ENCODE results near the gene IGF2BP2.
"Not testable (repeated sequence)": the region's sequence is repeated elsewhere in the genome, so short reads cannot be mapped to it uniquely, and the experiment has no call there.

Gene IGF2BP2

DNA sequence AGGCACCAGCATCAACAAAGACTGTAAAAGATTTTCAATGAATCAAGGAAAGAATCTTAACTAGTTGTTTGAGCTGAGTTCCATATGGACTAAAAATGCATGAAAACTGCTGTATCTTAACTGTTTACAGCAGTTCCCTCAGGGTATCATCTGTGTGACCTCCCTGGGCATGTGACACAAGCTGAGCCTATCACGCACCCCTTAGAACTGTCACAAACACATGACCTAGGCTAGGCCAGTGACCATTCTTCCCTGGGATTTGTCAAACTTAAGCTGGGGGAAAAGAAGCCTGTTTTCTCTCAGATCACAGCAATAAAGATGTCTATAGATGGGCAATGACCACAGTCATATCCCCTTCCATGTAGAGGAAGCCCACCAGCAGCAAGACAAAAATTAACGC is 35.7 kb downstream of the IGF2BP2 start:
- no peak for DNase-seq (ENCODE audit: low spot score)
- H3K27ac ChIP-seq: no peak overlapping the region
- TF ChIP-seq CTCF (IDR thresholded peaks at IDR 0.05): no peak

DNA sequence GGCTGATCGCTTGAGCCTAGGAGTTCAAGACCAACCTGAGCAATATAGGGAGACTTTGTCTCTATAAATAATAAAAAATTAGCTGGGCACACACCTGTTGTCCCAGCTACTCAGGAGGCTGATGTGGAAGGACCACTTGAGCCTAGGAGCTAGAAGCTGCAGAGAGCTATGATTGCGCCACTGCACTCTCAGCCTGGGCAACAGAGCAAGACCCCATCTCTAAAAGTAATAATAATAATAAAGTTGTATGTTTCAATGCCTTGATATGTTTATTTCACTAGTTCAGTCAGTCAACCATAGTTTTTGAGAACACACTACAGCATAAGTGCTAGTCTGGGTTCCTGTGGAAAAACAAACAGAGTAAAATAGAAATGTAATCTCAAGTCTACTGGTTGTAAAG is 36.5 kb downstream of the IGF2BP2 start:
- Histone ChIP-seq H3K4me3 (no peak overlapping the region), H3K27ac (no peak overlapping the region)
- no peak for DNase-seq (ENCODE audit: low spot score)
- TF ChIP-seq CTCF (IDR thresholded peaks at IDR 0.05): no peak

More for the DNA sequence above, 35.7 kb downstream of the IGF2BP2 start:
- no peak overlapping the region for H3K4me3 ChIP-seq

- no peak for TF ChIP-seq CTCF (IDR thresholded peaks at IDR 0.05)
- Histone ChIP-seq H3K27ac (no peak overlapping the region), H3K4me3 (no peak overlapping the region)
- DNase-seq (ENCODE audit: low spot score): no peak
Observed at GRCh38 chr3:185786956-185787877, 37.6 kb downstream of the IGF2BP2 start.

- H3K27ac ChIP-seq; DNase-seq (ENCODE audit: low spot score); H3K4me3 ChIP-seq: not testable (repeated sequence)
Observed at GRCh38 chr3:185786258-185786657, 38.6 kb downstream of the IGF2BP2 start.

DNA sequence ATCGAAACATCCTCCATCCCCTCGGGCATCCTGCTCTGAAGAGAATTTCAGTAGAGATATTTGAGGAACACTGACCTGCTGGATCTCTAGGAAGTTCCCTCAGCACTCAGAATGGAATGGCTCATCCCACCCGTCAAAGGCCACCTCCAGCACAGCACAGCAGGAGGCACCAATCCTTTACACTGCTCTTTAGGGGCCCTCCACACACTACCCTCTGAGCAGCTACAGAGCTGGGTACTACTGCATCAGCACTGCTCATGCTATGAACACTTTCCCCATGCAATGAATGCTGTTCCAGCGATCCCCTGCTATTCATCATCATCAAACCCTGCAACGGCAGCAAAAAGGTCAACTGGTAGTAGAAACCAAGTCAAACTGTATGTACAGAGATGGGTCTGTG is 40.5 kb downstream of the IGF2BP2 start:
- no peak for DNase-seq (ENCODE audit: low spot score)
- no peak for TF ChIP-seq CTCF (IDR thresholded peaks at IDR 0.05)
- no peak overlapping the region for H3K4me3 ChIP-seq
- no peak overlapping the region for H3K27ac ChIP-seq

GRCh38 chr3:185781759-185782158 is 43.1 kb downstream of the IGF2BP2 start:
- Histone ChIP-seq H3K4me3 (no peak overlapping the region), H3K27ac (no peak overlapping the region)
- TF ChIP-seq CTCF (IDR thresholded peaks at IDR 0.05): no peak
- DNase-seq (ENCODE audit: low spot score): no peak

GRCh38 chr3:185779461-185779860 is 45.4 kb downstream of the IGF2BP2 start:
- Histone ChIP-seq H3K4me3 (no peak overlapping the region), H3K27ac (no peak overlapping the region)
- no peak for TF ChIP-seq CTCF (IDR thresholded peaks at IDR 0.05)
- no peak for DNase-seq (ENCODE audit: low spot score)

All from coronary artery (tissue), 2 donors.